ENCODE data around the gene USH1C.

The USH1C gene

GRCh38 chr11:17570034-17570433 is 25.8 kb upstream of the USH1C start:
- no peak for DNase-seq (ENCODE audit: low read depth)

DNA sequence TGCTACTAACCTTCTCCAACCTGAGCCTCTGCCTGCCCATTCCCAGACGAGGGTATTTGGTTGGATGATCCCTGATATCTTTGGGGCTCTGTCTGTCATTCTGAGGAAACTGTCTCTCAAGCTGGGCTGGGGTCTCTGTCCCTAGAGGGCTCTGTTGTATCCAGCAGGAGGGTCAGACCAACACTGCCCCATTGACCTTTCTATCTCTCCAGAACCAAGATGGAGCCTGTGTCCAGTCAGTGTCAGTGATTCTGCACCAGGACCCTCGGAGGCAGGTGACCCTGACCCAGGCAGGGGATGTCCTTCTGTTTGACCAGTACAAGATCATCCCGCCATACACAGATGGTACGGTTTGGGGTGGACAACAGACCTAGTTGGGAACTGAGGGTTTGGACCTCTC is 24.7 kb upstream of the USH1C start:
- no peak for DNase-seq (ENCODE audit: low read depth)

DNA sequence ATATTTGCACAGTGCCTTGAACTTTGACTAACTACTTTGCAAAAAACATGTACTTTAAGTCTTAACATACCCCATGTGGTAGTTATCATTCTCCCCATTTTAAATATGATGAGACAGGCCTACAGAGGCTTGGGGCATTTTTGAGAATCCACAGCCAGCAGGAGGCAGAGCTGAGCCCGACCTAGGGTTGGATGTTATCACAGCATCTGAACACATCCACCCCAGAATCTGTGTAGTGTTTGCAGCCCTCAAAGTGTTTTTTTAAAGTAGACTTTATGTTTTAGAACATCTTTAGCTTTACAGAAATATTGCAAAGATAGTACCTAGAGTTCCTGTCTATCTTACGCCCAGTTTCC is 20.4 kb upstream of the USH1C start:
- no peak for DNase-seq (ENCODE audit: low read depth)

DNA sequence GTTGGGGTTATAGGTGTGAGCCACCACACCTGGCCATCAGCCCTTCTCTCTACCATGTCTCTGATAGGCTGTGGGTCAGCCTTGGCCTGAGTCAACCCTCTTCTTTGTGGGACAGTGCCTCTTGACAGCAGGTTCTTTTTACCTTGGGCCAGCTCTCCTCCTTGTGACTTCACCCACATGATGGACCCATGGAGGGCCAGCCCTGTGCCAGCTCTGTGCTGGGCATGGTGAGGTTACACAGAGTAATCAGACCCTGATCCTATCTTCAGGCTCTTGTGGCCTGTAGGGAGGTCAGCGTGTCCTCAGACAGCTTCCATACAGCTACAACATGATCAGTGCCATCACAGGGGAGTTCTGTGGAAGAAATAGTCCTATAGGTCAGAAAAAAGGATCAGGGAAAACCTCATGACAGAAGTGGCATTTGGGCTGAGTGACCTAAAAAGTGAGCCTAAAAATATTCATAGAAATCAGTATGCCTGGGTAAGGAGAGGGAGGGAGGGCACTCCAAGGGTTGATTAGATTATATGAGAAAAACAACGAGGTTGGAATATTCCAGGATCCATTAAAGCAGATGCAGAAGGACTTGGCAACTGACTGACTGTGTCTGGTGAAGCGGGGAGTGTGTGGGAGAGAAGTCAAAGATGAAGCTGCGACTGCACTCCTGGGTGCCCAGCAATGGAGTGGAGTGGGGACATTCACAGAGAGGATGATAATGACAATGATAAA is 19.9 kb upstream of the USH1C start:
- DNase-seq (ENCODE audit: low read depth) = no peak

- no peak for DNase-seq (ENCODE audit: low read depth)
These were observed 19.0 kb upstream of the USH1C start for GRCh38 chr11:17563231-17563646.

- no peak for DNase-seq (ENCODE audit: low read depth)
These were observed 17.3 kb upstream of the USH1C start for GRCh38 chr11:17561526-17561925.

DNA sequence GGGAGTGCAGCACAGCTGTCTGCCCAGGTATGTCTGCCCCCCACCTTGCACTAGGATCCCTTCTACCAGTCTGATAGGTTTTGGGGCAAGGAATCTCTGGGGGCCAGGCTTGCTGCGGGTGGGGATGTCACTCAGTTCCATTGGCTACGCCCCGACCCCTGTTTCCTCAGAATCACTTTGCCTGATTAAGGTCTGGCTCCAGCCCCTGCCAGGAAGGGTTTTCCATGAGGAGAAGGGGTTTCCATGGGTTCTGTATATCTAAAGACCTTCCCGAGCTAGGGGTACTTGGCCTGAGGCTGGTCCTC is 16.8 kb upstream of the USH1C start:
- no peak for DNase-seq (ENCODE audit: low read depth)

DNA sequence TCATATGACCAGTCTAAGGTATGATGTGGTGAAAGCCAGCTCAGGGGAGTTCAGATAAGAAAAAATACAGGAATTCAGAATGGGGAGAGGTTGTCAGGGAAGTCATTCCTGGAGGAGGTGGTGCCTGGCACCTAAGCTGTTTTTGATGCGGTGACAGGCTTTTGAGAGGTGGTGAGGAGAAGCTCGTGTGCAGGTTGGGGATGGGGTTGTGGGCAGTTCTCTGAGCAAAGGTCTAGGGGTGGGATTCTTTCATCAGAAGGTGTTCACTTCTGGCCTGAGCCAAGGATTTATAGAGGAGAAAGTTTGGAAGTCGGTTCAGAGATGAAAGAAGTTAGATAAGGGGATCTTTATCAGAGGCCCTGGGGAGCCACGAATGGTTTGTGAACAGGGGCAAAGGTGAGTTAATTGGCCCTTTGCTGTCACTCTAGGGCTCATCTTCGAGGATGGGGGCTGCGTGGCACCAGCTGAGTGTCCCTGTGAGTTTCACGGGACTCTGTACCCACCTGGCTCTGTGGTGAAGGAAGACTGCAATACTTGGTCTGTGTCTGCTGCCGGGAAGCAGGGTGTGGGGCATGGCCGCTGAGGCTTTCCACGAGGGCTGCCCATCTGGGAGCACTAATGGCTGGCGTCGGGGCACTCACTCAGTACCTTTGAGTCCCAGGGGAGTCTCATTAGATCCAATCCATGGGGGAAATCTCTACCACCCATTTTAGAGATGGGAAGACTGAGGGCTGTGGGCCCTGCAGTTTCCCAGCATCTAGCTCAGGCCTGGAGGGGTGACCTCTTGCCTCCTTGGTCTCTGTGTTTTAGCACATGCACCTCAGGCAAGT is 16.3 kb upstream of the USH1C start:
- DNase-seq (ENCODE audit: low read depth) = no peak

- DNase-seq (ENCODE audit: low read depth) = no peak
These were observed 15.3 kb upstream of the USH1C start for GRCh38 chr11:17559341-17560087.

GRCh38 chr11:17558916-17559315 is 14.7 kb upstream of the USH1C start:
- no peak for DNase-seq (ENCODE audit: low read depth)

DNA sequence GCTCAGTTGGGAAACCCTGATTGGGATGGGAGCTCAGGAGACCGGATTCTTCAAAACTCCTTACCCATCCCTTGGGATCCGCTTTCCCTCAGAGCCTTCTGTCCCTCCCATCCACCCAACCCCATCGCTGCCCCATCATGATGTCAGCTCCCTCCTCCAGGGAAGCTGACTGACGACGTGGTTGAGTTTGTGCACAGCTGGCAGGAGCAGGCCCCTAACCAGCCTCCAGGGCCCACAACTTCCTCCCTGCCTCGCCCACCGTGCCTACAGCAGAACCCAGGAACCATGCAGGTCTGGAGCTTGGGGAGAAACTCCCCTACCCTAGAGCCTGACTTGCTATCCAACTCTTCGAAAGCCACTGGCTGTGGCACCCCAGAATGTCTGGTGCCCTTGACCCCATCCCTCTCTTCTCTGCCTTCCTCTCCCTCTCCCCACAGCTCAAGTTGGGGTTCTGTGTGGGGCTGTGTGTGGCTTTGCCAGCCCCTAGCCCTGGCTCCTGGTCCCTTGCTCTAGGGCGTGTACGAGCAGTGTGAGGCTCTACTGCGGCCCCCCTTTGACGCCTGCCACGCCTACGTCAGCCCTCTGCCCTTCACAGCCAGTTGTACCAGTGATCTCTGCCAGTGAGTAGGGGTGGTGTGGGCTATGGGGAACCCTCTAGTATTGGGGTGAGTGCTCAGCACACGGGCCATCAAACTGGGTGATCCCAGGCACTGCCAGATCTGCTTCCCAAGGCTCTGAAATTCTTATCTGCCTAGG is 14.0 kb upstream of the USH1C start:
- no peak for DNase-seq (ENCODE audit: low read depth)

DNA sequence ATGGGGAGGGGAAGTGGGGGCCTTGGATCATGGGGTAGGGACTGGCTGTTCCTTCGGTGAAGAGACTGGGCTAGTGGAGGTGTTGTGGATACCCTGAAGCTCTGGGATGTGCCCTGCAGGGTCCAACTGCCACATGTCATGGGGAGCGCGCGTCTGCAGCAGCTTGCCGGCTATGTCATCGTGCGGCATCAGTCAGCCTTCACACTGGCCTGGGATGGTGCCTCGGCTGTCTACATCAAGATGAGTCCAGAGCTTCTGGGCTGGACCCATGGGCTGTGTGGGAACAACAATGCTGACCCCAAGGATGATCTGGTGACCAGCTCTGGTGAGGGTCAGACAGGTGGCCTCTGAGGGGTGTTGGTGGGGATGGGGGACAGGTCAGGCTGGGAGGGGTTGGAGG is 12.8 kb upstream of the USH1C start:
- no peak for DNase-seq (ENCODE audit: low read depth)

- DNase-seq (ENCODE audit: low read depth) = no peak
These were observed 10.3 kb upstream of the USH1C start for GRCh38 chr11:17554487-17554886.

DNA sequence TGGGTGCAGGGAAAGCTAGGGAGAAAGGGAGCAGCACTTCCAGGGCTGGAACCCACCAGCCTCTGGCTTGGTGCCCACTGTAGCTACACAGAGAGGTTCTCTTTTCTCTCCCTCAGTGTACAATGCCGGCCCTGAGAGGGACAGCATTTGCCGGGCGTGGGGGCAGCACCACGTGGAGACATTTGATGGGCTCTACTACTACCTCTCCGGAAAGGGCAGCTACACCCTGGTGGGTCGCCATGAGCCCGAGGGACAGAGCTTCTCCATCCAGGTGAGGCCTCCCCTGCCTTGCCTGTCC is 9.0 kb upstream of the USH1C start:
- no peak for DNase-seq (ENCODE audit: low read depth)

DNA sequence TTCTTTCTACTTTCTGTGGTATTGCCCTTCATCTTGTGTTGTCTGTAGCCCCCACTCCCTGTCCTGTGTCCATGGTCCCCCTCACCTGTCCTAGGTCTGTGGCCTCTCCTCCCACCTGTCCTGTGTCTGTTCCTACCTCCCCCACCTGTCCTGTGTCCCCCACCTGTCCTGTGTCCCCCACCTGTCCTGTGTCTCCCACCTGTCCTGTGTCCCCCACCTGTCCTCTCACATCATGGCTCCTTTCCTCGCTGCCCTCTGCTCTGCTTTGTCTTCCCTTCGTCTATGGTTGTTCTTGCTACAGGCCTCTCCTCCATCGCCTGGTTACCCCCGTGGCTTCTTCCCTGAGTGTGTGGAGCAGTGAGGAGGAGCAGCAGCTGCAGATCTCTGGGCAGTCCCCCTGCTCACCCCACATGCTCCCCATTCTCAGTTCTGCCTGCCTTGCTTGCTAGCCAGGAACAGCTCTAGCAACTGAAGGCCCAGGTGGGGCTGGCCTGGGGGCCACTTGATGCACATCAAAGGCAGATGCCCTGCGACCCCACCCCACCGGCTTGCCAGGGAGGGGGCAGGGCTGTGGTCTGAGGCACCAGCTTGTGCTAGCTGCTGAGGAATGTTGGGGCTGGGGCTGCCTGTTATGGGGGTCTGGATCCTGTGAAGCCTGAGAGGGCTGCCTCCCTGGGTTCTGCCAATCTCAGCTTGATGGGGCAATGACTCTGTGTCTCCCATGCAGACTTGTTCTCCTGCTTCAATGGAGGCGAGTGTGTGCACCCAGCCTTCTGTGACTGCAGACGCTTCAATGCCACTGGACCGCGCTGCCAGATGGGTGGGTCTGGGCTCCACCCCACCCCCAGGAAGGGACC is 8.4 kb upstream of the USH1C start:
- peak; percentile 6 for DNase-seq (ENCODE audit: low read depth)

- DNase-seq (ENCODE audit: low read depth) = no peak
These were observed 7.8 kb upstream of the USH1C start for GRCh38 chr11:17552041-17552355.

GRCh38 chr11:17551347-17552040 is 7.3 kb upstream of the USH1C start:
- DNase-seq (ENCODE audit: low read depth) = no peak

GRCh38 chr11:17550450-17551346 is 6.5 kb upstream of the USH1C start:
- no peak for DNase-seq (ENCODE audit: low read depth)

DNA sequence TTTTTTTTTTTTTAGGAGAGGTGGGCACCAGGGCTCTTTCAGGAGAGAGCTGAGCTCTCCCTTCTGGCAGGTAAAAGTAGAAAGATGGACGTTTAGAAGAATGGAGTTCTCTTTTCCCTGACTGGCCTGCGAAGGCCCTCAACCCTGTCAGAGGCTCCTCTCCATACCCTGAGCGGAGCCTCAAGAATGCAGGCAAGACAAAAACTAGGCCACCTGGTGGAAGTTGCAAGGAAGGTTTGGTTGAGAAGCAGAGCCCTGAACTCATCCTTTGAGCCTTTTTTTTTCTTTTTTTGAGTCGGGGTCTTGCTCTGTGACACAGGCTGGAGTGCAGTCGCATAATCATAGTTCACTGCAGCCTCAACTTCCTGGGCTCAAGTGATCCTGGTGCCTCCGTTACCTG is 4.2 kb upstream of the USH1C start:
- DNase-seq (ENCODE audit: low read depth) = no peak

GRCh38 chr11:17547932-17548331 is 3.7 kb upstream of the USH1C start:
- no peak for DNase-seq (ENCODE audit: low read depth)
